K562 (cell line): Measurements from ENCODE around the gene PREP.

ENCODE experiments used
- CTBP1 ChIP-seq: fragments of 450-650 bp; IDR thresholded peaks from 2 replicates; pipeline ENCODE4 v1.6.1; 2016; ENCODE audit warnings: borderline replicate concordance
- CTCF ChIP-seq, 3 experiments: IDR thresholded peaks in 2 of 3; conservative IDR thresholded peaks in 1 of 3; 2 replicates each; pipeline ENCODE4 v1.5.1; 2011 to 2012; ENCODE audit warnings: low read length in 3 of 3, mild to moderate bottlenecking in 3 of 3, control low read depth in 2 of 3, improper control_type of control experiment in 1 of 3, inconsistent platforms in 1 of 3, low read depth in 1 of 3, mixed read lengths in 1 of 3, moderate library complexity in 1 of 3; ENCODE audit not compliant: insufficient read depth in 2 of 3
- FOS ChIP-seq: IDR thresholded peaks from 3 replicates; pipeline ENCODE4 v1.6.1; 2011; ENCODE audit not compliant: insufficient read length; ENCODE audit errors: extremely low read depth
- SIN3A ChIP-seq, 2 experiments: fragments of 150-350 bp in 1 of 2; IDR thresholded peaks; 2 replicates each; pipeline ENCODE4 v1.6.1; 2011 to 2016; ENCODE audit warnings: borderline replicate concordance in 2 of 2, low read depth in 2 of 2, low read length in 2 of 2, mild to moderate bottlenecking in 2 of 2, moderate library complexity in 2 of 2; ENCODE audit not compliant: control insufficient read depth in 1 of 2
- STAT5B ChIP-seq: fragments of 250-450 bp; sonication (Bioruptor Pico); IDR thresholded peaks from 2 replicates; pipeline ENCODE4 v1.8.0; 2021; ENCODE audit warnings: mild to moderate bottlenecking, inconsistent platforms
- ZBTB11 ChIP-seq, 3 experiments: fragments of 200-800 bp in 1 of 3; fragments of 250-450 bp in 1 of 3; fragments of 450-650 bp in 1 of 3; sonication (Bioruptor Pico) in 1 of 3; sonication (Bioruptor generic) in 1 of 3; formaldehyde crosslinking in 1 of 3; IDR thresholded peaks; 2 replicates each; pipeline versions ENCODE4 v1.6.1 to v1.8.0; 2016 to 2022; ENCODE audit warnings: mild to moderate bottlenecking in 2 of 3, missing genetic modification characterization in 2 of 3, missing compliant biosample characterization in 1 of 3, moderate library complexity in 1 of 3
- ZBTB33 ChIP-seq: sonication (generic); formaldehyde crosslinking; IDR thresholded peaks from 2 replicates; pipeline ENCODE4 v1.8.1; 2023; ENCODE audit warnings: mild to moderate bottlenecking, missing genetic modification reagents
- ZNF274 ChIP-seq: IDR thresholded peaks from 2 replicates; pipeline ENCODE4 v1.6.1; 2011; ENCODE audit warnings: low read depth, mild to moderate bottlenecking, low read length, moderate library complexity, borderline replicate concordance
- ZNF354B ChIP-seq: fragments of 250-450 bp; sonication (Bioruptor Pico); IDR thresholded peaks from 2 replicates; pipeline ENCODE4 v1.4.0; 2020

GRCh38 chr6:105452376-105452775, 49.5 kb upstream of the PREP start:
- no peak for TF ChIP-seq ZBTB33
- no peak for TF ChIP-seq ZNF274
- no peak for TF ChIP-seq SIN3A (IDR thresholded peaks at IDR 0.05; ENCODE audit: borderline replicate concordance in 2 of 2, control insufficient read depth in 1 of 2, low read depth in 2 of 2, low read length in 2 of 2)
- TF ChIP-seq CTCF (IDR thresholded peaks at IDR 0.05 in 2 of 3, conservative IDR thresholded peaks at IDR 0.05 in 1 of 3; ENCODE audit: insufficient read depth in 2 of 3, low read depth in 1 of 3, low read length in 3 of 3): no peak
- TF ChIP-seq FOS: no peak
- no peak for TF ChIP-seq ZBTB11 (CRISPR knock-in tag; IDR thresholded peaks at IDR 0.05)
- no peak for TF ChIP-seq STAT5B (CRISPR knock-in tag)
- TF ChIP-seq CTBP1: no peak
- TF ChIP-seq ZNF354B (CRISPR knock-in tag): no peak
